ENCODE data around the gene TPRN.

Gene TPRN

GRCh38 chr9:137191691-137192447 lies 8.7 kb downstream of the TPRN start:
- no peak for DNase-seq (ENCODE audit: low read depth, low spot score)
- H3K27ac ChIP-seq = no peak overlapping the region

DNA sequence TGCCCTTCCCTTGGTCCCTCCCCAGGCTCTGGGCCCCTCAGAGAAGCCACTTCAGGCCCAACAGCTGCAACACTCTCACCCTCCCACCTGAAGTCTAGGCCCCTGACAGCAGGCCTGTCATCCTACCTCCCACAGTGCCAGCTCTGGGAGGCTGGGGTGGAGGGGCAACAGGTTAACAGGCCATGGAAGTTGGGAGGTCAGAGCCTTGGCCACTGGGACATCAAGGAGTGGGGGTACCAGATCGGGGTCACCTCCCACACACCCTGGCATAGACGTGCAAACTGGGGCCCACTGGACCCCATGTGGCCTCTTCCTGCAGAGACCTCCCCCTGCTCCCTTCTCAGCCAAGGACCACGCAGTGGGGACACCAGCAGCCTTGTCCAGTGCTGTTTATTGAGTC lies 9.3 kb downstream of the TPRN start:
- DNase-seq (ENCODE audit: low read depth, low spot score) = no peak
- H3K27ac ChIP-seq = no peak overlapping the region

DNA sequence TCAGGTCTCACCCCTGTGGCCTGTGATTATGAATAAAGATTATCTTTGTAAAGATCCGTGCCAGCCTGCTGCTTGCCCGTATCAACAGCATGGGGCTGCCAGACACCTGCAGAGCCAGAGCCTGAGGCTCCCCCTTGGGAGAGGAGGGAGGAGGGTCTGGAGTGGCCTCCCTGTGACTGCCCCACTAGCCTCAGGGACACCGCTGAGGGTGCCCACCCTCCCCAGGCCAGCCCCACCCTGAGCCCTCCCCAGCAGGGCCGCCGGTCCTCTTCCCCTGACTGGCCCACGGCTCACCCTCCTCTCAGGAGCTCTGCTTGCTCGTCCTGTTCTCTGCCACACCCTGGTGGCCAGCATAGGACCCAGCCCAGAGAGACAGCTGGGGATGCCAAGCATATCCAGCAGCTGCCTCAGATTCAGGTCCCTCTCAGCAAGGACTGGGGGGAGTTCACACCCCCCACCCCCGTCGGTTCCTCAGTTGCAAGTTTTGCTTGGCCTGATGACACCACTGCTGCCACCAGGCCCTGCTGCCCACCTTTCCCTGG lies 10.2 kb downstream of the TPRN start:
- H3K27ac ChIP-seq = no peak overlapping the region
- DNase-seq (ENCODE audit: low read depth, low spot score) = no peak

DNA sequence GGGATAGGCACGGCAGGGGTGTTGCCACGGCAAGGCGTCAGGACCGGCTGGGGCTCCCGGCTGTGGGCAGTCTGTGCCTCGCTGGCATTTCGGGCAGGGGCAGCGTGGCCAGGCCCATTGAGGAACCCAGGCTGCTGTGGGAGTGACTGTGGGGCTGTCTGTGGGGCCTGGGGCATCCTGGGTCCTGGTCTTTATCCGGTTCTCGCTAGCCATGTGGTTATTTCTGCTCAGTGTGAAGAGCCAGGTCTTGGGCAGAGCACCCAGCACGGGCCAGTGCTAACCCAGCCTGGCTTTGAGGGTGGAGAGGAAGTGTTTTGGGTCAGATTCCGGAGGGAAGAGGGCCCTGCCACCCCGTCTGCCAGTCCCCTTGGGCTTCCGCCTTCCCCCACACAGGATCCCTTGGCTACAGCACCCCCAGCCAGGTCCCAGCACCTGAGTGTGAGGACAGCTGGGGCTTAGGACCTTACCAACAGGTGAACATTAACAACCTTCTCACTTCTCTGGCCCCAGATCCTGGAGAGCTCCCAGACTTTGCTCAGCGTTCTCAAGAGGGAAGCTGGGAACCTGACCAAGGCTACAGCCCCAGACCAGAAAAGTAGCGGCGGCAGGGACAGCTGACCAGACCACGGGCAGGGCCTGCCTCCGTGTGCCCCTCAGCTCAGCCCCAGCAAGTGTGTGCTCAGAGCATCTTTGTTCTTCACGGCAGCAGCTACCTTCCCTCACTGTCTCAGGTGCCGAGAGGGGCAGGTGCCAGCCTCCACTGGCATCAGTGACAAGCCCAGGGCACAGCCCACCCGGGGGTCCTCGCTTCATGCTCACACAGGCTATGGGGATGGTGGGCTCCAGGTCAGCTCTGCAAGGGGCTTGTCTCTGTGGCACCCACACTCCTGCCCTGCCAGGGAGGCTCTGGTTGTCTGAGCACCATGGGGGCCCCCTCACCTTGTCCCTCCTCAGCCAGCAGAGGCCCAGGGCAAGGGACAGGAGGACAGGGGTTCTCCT lies 10.9 kb downstream of the TPRN start:
- DNase-seq (ENCODE audit: low read depth, low spot score) = no peak
- H3K27ac ChIP-seq = peak overlapping the region; percentile 96

- peak; percentile 77 for DNase-seq (ENCODE audit: low read depth, low spot score)
- H3K27ac ChIP-seq = peak within 1 kb of the TSS; percentile 96
Observed at GRCh38 chr9:137188490-137189296, 11.8 kb downstream of the TPRN start, which contains the start of the genes ANAPC2 and SSNA1. TSS of gene ANAPC2 (minus strand) at chr9:137188560. CDS start at chr9:137188532, 28 bp downstream. TSS of gene SSNA1 (plus strand) at chr9:137188676. CDS start at chr9:137188727, 51 bp downstream.

GRCh38 chr9:137188086-137188489 lies 12.5 kb downstream of the TPRN start:
- DNase-seq (ENCODE audit: low read depth, low spot score) = no peak
- H3K27ac ChIP-seq = peak overlapping the region; percentile 96

DNA sequence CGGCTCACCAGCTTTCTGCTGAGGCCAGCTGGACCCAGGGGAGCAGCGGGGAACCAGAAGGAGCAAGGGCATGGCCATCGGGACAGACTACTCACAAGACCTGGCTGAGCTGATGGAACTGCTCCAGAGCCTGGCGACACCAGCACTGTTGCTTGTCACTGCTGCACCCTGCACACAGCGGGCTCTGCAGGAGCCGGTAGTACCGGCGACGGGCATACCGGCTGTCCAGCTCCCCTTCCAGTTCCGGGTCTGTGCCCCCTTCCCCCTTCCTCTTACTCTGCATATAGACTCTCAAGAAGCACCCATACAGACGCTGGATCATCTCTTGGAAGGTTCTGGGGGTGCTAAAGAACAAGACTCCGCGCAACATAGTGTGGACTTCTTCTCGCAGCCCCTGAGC lies 13.2 kb downstream of the TPRN start:
- no peak overlapping the region for H3K27ac ChIP-seq
- no peak for DNase-seq (ENCODE audit: low read depth, low spot score)

GRCh38 chr9:137186385-137186784 lies 14.2 kb downstream of the TPRN start:
- no peak overlapping the region for H3K27ac ChIP-seq
- DNase-seq (ENCODE audit: low read depth, low spot score) = no peak

- no peak for DNase-seq (ENCODE audit: low read depth, low spot score)
- no peak overlapping the region for H3K27ac ChIP-seq
Observed at GRCh38 chr9:137185921-137186320, 14.6 kb downstream of the TPRN start.

DNA sequence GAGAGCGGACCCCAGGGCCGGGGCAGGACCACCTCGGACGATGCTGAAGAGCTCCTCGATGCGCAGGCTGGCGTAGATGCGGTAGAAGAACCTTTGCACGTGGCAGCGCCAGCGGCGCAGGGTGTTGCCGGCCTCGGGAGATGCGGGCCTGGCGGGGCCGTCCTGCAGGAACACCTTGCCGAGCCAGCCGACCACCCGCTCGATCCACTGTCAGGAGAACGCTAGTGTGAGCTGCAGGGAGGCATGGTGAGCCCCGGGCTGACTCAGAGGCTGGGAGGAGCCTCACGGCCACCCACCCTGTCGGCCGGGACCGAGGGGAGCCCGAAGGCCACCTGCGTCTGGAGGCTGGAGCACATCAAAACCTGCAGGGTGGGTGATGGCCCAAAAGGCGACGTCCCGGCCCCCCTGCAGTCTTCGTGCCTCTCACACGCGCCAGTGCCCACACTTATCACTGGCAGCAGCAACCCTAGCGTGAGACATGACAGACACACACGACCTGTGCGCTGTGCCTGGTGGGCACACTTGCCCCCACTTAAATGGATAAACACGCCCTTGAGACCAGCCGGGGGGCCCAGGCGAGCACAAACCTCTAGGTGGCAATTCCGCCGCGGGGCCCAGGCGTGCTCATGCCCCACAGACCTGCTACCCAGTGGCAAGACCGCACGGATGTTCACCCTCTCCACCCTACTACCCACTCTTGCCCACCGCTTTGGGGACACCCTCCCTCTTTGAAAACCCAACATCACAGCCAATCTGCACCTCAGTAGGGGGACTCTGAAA lies 15.5 kb downstream of the TPRN start:
- H3K27ac ChIP-seq = no peak overlapping the region
- no peak for DNase-seq (ENCODE audit: low read depth, low spot score)

DNA sequence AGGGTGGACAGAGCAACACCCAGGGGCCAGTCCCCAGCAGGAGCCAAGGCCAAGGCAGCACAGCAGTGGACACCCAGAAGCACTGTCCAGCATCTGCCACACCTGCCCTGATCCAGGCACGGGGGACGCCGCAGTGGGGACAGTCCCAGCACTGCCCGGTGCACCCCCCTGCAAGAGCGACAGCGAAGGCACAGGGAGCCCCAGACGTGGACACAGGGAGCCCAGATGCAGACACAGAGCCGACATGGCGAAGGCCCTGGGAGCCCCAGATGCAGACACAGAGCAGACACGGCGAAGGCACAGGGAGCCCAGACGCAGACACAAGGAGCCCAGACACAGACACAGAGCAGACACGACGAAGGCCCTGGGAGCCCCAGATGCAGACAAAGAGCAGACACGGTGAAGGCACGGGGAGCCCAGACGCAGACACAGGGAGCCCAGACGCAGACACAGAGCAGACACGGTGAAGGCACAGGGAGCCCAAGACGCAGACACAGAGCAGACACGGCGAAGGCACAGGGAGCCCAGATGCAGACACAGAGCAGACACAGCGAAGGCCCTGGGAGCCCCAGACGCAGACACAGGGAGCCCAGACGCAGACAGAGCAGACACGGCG lies 16.5 kb downstream of the TPRN start:
- DNase-seq (ENCODE audit: low read depth, low spot score) = no peak

GRCh38 chr9:137182836-137183235 lies 17.7 kb downstream of the TPRN start:
- no peak overlapping the region for H3K27ac ChIP-seq
- no peak for DNase-seq (ENCODE audit: low read depth, low spot score)

More for the DNA sequence above, 16.5 kb downstream of the TPRN start:
- no peak overlapping the region for H3K27ac ChIP-seq

- DNase-seq (ENCODE audit: low read depth, low spot score) = no peak
- H3K27ac ChIP-seq = no peak overlapping the region
Observed at GRCh38 chr9:137181680-137182079, 18.9 kb downstream of the TPRN start.

DNA sequence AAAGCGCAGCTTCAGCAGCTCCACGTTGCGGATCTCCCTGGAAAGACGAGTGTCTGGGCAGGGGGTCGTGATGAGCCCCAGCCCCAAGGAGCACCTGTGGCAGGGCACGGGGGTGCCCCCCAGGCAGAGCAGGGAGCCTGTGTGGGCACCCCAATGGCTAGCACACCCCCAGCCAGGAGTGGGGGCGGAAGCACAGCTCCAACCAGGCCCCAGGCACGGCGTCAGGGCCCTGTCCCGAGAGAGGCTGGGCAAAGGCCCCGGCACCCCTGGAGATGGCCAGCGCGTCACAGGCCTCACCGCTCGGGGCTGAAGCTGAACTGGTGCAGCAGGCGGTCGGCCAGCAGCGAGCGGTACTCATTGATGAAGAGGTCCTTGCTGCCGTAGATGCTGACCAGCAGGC lies 20.1 kb downstream of the TPRN start:
- DNase-seq (ENCODE audit: low read depth, low spot score) = no peak
- H3K27ac ChIP-seq = no peak overlapping the region

DNA sequence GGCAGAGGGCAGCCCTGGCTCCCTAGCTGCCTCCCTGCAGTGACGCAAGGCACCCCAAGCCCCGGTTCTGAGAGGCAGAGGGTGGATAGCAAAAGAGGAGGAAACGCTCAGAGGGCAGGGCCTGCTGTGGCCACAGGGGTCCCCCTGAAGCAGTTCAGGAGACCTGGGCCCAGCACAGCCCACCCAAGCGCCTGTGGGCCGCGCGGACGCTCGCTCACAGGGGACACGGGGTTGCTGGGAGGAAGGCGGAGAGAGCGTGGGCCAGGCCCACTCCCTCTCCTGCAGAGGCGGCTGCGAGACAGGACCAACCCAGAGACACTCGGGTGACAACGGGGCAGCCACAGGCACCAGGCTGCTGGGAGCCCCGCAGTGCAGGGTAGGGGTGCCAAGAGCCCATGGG lies 20.8 kb downstream of the TPRN start:
- H3K27ac ChIP-seq = no peak overlapping the region
- no peak for DNase-seq (ENCODE audit: low read depth, low spot score)

DNA sequence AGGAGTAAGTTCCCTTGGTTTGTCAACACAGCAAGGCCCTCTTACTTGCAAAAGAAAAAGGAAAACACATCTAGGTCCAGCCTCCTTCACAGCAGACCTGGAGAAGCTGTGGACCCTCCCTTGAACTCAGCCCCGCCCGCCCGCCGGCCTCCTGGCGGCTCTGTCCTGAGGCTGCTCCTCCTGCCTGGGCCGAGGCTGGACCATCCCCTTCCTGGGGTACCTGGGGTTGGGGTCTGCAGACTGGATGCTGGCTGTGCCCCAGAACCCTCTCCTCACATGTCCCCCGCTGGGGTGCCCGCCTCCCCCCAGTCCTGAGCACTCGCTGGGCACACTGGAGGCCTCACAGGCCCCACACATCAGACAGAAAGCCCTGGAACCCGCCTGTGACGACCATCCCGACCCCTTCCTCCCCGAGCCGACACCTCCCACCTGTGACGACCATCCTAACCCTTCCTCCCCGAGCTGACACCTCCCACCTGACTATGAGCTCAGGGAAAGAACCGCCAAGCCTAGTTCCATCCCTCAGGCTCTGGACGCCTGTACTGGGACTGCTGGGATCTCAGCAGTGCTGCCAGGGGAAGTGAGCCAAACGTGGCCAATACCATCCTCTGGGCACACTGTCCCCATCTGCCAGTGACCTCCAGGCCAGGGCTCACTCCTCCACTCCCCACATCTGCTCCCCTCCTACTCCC lies 21.5 kb downstream of the TPRN start:
- no peak overlapping the region for H3K27ac ChIP-seq
- no peak for DNase-seq (ENCODE audit: low read depth, low spot score)

DNA sequence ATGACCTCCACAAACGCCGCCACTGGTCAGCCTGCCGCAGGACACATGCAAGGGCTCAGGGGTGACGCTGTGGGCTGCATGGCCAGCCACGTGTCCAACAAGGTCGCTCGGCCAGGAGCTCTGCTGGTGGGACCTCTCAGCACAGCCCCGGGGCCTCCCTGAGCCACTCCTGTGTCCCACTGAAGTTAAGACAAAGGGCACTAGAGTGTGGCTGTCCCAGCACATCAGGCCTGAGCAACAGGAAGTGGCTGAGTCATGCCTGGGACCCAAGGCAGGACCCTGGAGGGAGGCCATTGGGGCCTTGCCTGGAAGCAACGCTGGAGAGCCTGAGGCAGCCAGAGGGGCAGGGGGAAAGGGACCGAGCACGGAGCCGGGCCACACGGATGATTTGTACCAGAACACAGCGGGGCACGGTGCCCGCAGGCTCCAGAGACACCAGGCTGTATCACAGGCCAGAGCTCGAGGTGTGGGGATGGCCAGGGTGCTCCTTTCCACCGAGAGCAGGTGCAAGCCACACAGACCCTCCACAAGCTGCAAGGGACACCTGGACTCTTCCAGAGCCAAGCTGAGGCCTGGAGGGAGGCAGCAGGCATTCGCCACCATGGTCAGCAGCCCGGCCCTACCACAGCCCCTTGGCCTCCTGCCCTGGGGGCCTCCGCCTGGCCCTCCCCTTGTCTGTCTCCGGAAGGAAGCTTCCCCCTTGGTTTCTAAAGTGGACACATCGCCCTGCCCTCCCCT lies 22.2 kb downstream of the TPRN start:
- no peak for DNase-seq (ENCODE audit: low read depth, low spot score)
- no peak overlapping the region for H3K27ac ChIP-seq
